ENCODE data around the gene STRA8. TPM values are rescaled to one million over a fixed set of nuclear protein-coding genes. Genes with fewer than 3 reads are reported as not detected.

The STRA8 gene
- polyA plus RNA-seq, 1 donor from 2014 or later, result not detected

DNA sequence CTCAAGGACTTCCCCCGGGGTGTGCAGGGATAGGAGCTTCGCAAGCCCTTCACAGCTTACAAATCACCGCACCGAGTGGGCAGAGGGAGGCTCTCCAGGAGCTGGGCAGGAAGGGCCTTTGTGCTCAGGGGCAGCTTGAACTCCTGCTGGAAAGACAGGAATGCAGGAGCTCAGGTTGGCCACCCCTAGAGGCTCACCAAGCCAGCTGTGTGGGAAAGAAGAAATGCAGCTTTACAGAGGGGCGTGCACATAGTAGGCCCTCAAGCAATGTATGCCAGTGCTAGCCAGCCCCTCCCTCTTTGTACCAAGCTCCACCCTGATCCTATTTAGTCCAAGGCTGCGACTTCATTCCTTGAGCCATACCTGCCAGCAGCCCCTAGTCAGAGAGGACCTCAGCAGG, 26.1 kb downstream of the STRA8 start:
- Histone ChIP-seq H2AFZ (ENCODE audit: low read depth, low read length) (no peak overlapping the region), H3K36me3 (ENCODE audit: insufficient read depth, low read length) (no peaks in the 10 kb centered on the region), H3K27me3 (ENCODE audit: insufficient read depth, low read depth, low read length) (no peaks in the 10 kb centered on the region), H3K27ac (ENCODE audit: low read length) (no peak overlapping the region), H3K9me3 (ENCODE audit: low read length) (no peaks in the 10 kb centered on the region), H4K20me1 (ENCODE audit: insufficient read depth) (no peaks in the 10 kb centered on the region), H3K9me2 (ENCODE audit: insufficient read depth, low read length) (no peaks in the 10 kb centered on the region), H3K4me2 (ENCODE audit: low read length) (no peak overlapping the region), H3K9ac (ENCODE audit: low read length) (no peak overlapping the region), H3K4me3 (ENCODE audit: low read length) (no peak overlapping the region), H3F3A (ENCODE audit: insufficient read depth, low read length, poor library complexity, severe bottlenecking) (no peaks in the 10 kb centered on the region), H3K79me2 (replicated peaks; ENCODE audit: insufficient read depth, low read length) (no peaks in the 10 kb centered on the region)
- no peak for TF ChIP-seq EZH2 (IDR thresholded peaks at IDR 0.05; ENCODE audit: borderline replicate concordance, insufficient read depth, low read length, poor library complexity, severe bottlenecking)
- TF ChIP-seq POLR2AphosphoS5 (IDR thresholded peaks at IDR 0.05), result no peak
- TF ChIP-seq, protein P1, sequence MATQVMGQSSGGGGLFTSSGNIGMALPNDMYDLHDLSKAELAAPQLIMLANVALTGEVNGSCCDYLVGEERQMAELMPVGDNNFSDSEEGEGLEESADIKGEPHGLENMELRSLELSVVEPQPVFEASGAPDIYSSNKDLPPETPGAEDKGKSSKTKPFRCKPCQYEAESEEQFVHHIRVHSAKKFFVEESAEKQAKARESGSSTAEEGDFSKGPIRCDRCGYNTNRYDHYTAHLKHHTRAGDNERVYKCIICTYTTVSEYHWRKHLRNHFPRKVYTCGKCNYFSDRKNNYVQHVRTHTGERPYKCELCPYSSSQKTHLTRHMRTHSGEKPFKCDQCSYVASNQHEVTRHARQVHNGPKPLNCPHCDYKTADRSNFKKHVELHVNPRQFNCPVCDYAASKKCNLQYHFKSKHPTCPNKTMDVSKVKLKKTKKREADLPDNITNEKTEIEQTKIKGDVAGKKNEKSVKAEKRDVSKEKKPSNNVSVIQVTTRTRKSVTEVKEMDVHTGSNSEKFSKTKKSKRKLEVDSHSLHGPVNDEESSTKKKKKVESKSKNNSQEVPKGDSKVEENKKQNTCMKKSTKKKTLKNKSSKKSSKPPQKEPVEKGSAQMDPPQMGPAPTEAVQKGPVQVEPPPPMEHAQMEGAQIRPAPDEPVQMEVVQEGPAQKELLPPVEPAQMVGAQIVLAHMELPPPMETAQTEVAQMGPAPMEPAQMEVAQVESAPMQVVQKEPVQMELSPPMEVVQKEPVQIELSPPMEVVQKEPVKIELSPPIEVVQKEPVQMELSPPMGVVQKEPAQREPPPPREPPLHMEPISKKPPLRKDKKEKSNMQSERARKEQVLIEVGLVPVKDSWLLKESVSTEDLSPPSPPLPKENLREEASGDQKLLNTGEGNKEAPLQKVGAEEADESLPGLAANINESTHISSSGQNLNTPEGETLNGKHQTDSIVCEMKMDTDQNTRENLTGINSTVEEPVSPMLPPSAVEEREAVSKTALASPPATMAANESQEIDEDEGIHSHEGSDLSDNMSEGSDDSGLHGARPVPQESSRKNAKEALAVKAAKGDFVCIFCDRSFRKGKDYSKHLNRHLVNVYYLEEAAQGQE (IDR thresholded peaks at IDR 0.05; ENCODE audit: borderline replicate concordance), result no peak
- no peak for TF ChIP-seq RAD21 (conservative IDR thresholded peaks at IDR 0.05)
- TF ChIP-seq SMC3 (conservative IDR thresholded peaks at IDR 0.05; ENCODE audit: poor library complexity), result no peak
- TF ChIP-seq EP300 (conservative IDR thresholded peaks at IDR 0.05; ENCODE audit: poor library complexity, severe bottlenecking), result no peak
- no peak for TF ChIP-seq MXI1 (conservative IDR thresholded peaks at IDR 0.05; ENCODE audit: poor library complexity, severe bottlenecking)
- TF ChIP-seq, protein P2, sequence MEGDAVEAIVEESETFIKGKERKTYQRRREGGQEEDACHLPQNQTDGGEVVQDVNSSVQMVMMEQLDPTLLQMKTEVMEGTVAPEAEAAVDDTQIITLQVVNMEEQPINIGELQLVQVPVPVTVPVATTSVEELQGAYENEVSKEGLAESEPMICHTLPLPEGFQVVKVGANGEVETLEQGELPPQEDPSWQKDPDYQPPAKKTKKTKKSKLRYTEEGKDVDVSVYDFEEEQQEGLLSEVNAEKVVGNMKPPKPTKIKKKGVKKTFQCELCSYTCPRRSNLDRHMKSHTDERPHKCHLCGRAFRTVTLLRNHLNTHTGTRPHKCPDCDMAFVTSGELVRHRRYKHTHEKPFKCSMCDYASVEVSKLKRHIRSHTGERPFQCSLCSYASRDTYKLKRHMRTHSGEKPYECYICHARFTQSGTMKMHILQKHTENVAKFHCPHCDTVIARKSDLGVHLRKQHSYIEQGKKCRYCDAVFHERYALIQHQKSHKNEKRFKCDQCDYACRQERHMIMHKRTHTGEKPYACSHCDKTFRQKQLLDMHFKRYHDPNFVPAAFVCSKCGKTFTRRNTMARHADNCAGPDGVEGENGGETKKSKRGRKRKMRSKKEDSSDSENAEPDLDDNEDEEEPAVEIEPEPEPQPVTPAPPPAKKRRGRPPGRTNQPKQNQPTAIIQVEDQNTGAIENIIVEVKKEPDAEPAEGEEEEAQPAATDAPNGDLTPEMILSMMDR (IDR thresholded peaks at IDR 0.05; ENCODE audit: poor library complexity, severe bottlenecking), result no peak
- no peak for TF ChIP-seq TAF1 (IDR thresholded peaks at IDR 0.05; ENCODE audit: low read depth)

DNA sequence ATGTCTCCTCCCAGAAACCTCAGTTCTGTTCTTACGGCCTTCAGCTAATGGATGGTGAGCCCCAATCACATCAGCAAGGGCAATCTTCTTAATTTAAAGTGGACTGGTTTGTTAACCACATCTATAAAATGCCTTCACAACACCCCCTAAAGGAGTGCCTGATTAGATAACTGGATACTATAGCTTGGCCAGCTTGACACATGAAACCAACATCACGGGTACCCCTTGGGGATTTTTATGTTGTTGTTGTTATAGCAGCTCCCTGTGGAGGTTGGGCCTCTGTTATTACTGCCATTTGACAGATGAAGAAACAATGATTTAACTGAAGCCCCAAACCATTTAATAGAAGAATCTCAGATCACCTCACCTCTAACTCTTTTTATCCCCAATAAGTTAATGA, 26.8 kb downstream of the STRA8 start:
- no peaks in the 10 kb centered on the region for H3K9me3 ChIP-seq (ENCODE audit: low read length)
- H3K4me2 ChIP-seq (ENCODE audit: low read length), result no peak overlapping the region
- H3K9me2 ChIP-seq (ENCODE audit: insufficient read depth, low read length), result no peaks in the 10 kb centered on the region
- no peak overlapping the region for H2AFZ ChIP-seq (ENCODE audit: low read depth, low read length)
- no peak overlapping the region for H3K9ac ChIP-seq (ENCODE audit: low read length)
- TF ChIP-seq MXI1 (conservative IDR thresholded peaks at IDR 0.05; ENCODE audit: poor library complexity, severe bottlenecking), result no peak
- TF ChIP-seq EZH2 (IDR thresholded peaks at IDR 0.05; ENCODE audit: borderline replicate concordance, insufficient read depth, low read length, poor library complexity, severe bottlenecking), result no peak
- TF ChIP-seq POLR2AphosphoS5 (IDR thresholded peaks at IDR 0.05), result no peak
- TF ChIP-seq, protein P2 (IDR thresholded peaks at IDR 0.05; ENCODE audit: poor library complexity, severe bottlenecking), result no peak
- TF ChIP-seq RAD21 (conservative IDR thresholded peaks at IDR 0.05), result no peak
- no peak for TF ChIP-seq TAF1 (IDR thresholded peaks at IDR 0.05; ENCODE audit: low read depth)
- TF ChIP-seq SMC3 (conservative IDR thresholded peaks at IDR 0.05; ENCODE audit: poor library complexity), result no peak
- TF ChIP-seq, protein P1 (IDR thresholded peaks at IDR 0.05; ENCODE audit: borderline replicate concordance), result no peak
- no peak for TF ChIP-seq EP300 (conservative IDR thresholded peaks at IDR 0.05; ENCODE audit: poor library complexity, severe bottlenecking)
- no peaks in the 10 kb centered on the region for H3K27me3 ChIP-seq (ENCODE audit: insufficient read depth, low read depth, low read length)
- no peaks in the 10 kb centered on the region for H3K79me2 ChIP-seq (replicated peaks; ENCODE audit: insufficient read depth, low read length)
- no peaks in the 10 kb centered on the region for H4K20me1 ChIP-seq (ENCODE audit: insufficient read depth)
- no peak overlapping the region for H3K4me3 ChIP-seq (ENCODE audit: low read length)
- H3K27ac ChIP-seq (ENCODE audit: low read length), result no peak overlapping the region
- no peaks in the 10 kb centered on the region for H3K36me3 ChIP-seq (ENCODE audit: insufficient read depth, low read length)
- no peaks in the 10 kb centered on the region for H3F3A ChIP-seq (ENCODE audit: insufficient read depth, low read length, poor library complexity, severe bottlenecking)

Measured in neural cell (in vitro differentiated cells).